Endometrial microvascular endothelial cells (primary cell): ENCODE results near the gene NPNT. TPM values are rescaled to one million over a fixed set of nuclear protein-coding genes. Genes with fewer than 3 reads are reported as not detected.

Source experiments
- in situ Hi-C: cut with HindIII; loops from 2 replicates; pipeline ENCODE4 v1.10.0; 2017; ENCODE audit warnings: low sequenced_read_pairs, low pct_unique_long_range_greater_than_20kb; ENCODE audit errors: inconsistent ontology term
- total RNA-seq: library from RNA; depleted of rRNA; stranded (reverse); fragments of >200 nt; gene quantifications from one replicate; pipeline ENCODE4 v1.2.3, GENCODE V29; 2015; ENCODE audit errors: inconsistent ontology term

The NPNT gene
- total RNA-seq, 1 donor from 2014 or later, result not detected

DNA sequence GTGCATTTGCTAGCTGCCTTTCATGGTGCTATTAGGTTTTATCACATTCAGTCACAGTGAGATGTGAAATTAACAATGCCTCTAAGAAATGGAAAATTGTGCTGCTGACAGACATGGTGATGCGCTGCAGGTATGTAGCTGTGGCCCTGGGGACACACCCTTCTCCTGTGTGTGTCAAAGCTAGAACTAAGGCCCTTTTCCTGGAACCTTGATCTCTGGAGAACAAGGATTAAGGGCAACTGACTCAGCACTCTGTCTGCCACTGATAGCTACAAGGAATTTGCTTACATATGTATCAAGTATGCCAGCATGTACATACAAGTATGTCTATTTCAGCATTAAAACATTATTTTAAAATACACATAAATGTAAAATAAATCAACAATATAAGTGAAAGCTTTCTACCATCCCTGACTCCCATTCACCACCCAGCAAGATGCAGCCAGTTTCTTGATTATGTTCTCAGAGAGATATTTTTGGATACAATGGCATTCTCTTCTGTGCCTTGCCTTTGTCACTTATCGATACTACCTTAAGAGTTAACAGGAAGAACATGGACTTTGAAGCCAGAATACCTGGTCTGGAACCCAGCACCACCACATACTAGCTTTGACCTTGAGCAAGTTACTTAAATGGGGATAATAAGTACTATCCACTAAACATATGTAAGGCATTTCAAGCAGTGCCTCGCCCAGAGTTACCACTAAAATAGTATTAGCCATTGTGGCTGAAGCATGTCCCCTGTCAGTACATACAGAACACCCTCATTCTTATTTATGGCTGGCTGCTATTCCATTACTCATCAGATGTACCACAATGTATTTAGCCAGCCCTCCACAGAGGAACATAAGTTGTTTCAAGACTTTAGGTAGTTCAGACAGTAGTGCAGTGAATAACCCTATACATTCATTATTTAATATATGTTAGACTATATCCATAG lies 68.5 kb downstream of the NPNT start:
- in situ Hi-C loops, result no loop called here

DNA sequence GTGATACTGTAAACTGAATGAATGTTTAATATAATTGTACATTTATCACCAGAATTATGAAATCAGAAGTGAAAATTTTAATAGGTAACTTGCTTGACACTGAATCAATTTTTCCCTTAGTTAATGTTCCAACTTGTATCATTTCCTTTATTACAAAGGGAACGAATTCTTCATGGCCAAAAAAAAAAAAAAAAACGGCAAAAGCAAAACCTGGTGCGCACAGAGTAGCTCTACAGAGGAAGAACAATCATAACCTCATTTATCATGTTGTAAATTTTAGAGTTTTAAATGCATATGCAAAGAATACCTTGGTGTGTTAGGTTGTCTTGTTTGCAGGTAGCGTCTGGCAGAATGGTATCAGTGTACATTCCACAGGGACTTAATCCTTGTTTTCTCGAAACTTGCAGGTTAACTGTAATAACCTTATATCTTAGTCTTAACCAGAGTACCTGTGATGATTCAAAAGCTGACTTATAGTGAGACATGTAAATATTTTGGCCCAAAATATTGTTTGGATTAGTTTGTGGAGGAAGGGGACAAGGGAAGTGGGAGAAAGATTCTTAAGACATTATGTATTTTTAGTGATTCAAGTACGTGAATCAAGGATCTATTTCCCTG lies 70.0 kb downstream of the NPNT start:
- in situ Hi-C loops, result no loop called here

DNA sequence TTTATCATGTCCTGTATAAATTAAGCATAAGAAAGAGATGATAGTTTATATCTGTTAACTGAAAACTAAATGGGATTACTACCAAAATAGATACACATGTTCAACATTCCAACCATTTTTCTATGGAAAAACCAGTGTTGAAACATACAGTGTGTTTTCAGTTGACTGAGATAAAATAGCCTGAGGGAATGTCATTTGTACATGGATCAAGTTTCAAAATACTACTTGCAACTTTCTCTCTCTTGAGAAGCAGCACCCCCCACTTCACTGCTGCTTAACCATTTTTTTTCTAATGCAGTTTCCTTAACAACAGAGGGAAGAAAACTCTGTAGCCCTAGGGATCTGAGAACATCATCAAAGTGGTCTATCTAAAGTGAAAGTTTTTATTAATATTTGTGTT lies 70.8 kb downstream of the NPNT start:
- in situ Hi-C loops, result no loop called here

DNA sequence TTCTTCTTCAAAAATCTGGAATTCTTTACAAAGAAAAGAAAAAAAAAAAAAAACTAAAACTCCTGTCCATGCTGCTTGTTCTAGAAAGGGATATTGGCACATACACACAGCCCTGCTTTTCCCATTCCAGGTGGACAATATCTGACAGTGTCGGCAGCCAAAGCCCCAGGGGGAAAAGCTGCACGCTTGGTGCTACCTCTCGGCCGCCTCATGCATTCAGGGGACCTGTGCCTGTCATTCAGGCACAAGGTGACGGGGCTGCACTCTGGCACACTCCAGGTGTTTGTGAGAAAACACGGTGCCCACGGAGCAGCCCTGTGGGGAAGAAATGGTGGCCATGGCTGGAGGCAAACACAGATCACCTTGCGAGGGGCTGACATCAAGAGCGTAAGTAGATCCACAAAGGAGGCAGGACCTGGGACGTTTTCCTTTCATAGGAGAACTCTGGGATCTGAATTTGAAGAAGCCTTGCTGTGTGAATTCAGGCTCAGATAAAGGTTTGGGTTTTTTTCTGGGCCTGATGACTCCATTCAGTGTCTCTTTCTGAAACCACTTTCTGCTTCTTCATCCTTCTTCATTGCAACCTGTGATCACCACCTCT lies 71.9 kb downstream of the NPNT start:
- in situ Hi-C loops, result no loop called here

DNA sequence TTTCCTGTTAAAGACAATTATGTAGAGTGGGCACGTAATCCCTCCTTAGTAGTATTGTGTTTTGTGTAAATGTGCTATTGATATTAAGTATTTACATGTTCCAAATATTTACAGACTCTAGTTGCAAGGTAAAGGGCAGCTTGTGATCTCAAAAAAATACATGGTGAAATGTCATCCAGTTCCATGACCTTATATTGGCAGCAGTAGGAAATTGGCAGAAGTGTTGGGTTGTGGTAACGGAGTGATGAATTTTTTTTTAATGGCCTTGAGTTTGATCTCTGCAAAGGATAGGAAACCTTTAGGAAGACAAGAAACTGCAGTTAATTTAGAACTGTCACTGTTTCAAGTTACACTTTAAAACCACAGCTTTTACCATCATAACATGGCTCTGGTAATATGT lies 74.3 kb downstream of the NPNT start:
- in situ Hi-C loops, result no loop called here

DNA sequence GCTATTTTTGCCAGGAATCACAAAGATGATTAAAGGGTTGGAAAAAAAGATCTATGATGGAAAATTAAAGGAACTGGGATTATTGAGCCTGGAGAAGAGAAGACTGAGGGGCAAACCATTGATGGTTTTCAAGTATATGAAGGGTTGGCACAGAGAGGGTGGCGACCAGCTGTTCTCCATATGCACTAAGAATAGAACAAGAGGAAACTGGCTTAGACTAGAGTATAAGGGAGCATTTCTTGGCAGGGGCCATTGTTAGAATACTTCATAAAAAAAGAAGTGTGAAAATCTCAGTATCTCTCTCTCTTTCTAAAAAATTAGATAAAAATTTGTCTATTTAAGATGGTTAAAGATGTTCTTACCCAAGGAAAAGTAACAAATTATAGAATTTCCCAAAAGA lies 75.1 kb downstream of the NPNT start:
- in situ Hi-C loops, result no loop called here

DNA sequence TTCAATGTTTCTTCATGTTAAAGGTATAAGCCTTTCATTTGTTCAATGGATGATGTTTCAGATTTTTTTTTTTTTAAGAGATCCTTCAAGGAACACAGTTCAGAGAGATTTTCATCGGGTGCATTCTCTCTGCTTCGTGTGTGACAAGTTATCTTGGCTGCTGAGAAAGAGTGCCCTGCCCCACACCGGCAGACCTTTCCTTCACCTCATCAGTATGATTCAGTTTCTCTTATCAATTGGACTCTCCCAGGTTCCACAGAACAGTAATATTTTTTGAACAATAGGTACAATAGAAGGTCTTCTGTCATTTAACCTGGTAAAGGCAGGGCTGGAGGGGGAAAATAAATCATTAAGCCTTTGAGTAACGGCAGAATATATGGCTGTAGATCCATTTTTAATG lies 75.8 kb downstream of the NPNT start:
- in situ Hi-C loops, result no loop called here

DNA sequence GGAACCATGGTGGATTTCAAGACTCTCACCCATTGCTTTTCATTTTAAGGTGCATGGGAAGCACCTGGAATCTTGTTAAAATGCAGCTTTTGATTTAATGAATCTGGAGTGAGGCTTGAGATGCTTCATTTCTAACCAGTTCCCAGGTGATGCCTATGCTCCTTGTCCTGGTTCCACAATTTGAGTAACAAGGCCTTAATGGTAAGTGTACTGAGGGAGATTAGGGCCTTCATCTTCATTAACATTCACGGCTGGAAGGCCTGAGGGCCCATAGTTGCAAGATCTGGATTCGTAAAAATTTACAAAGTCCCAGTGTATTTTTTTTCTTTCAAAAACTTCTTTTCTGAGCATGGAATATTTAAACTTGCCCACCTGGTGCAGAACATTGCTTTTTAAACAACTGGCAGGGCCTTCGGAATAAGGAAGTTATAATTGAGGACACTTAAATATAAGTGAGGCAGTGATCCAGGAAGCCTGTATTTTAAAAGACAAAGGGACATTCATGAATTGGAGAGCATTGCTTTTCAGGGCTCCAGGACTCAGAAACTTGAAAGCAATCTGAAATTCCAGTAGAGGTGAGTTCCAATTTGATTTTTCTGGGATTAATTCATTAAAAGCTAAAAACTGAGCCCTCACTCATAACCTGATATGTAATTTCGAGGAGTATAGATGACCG lies 77.8 kb downstream of the NPNT start:
- in situ Hi-C loops, result no loop called here

DNA sequence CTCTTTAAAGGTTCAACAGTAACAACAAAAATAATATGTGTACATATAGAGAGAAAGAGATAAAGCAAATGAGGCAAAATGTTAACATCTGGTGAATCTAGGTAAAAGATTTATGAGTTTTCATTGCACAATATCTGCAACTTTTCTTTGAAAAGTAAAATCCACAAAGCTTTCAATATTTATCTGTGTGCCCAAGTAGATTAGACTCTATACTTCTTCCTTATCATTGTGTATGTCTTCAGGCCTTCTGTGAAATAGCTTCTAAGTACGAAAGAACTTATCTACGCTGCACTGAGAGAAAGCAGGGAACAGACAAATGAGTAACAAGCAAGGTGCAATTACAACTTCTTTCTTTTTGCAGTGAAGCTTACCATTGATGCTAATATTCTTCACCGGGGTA lies 81.6 kb downstream of the NPNT start:
- in situ Hi-C loops, result no loop called here

DNA sequence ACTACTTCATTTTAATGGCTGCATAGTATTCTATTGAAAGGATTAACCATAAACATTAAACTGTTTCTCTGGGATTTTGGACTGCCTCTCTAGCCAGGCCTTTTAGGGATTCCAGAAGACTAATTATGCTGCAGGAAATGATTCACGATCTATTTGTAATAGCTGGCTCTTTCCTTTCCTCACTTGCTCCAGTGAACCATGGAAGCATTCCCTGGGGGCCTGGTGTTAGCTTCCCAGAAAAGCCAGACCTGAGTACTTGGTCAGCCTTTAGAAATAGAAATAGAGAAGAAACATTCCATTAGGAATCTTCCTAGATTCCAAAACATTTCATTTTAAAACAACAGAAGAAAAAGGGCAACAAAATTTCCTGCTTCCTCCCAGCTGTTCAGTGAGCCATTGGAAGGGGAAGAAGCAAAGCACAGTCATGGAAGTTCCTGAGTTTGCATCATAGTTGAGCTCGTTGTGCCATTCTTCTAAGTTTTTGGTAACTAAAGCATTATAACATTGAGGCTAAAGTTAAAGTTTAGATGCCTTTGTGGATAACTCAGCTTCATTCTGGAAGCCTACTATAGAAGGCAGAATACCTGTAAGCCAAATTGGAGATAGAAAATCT lies 83.5 kb downstream of the NPNT start:
- in situ Hi-C loops, result no loop called here

DNA sequence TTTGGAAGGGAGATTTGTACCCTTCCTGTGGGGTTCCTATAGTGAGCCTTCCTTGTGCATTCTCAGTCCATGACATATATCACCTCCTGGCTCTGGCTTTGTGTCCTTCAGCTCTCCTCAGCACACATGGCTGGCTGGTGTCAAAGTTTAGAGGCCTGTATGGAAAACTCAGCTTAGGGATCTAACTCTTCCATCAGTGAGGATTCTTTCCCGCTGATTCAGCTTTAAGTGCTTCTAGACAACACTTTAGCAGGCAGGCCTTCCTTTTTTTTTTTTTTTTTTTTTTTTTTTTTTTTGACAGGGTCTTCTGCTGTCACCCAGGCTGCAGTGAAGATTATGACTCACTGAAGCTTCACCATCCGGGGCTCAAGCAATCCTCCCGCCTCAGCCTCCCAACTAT lies 84.2 kb downstream of the NPNT start:
- in situ Hi-C loops, result no loop called here

DNA sequence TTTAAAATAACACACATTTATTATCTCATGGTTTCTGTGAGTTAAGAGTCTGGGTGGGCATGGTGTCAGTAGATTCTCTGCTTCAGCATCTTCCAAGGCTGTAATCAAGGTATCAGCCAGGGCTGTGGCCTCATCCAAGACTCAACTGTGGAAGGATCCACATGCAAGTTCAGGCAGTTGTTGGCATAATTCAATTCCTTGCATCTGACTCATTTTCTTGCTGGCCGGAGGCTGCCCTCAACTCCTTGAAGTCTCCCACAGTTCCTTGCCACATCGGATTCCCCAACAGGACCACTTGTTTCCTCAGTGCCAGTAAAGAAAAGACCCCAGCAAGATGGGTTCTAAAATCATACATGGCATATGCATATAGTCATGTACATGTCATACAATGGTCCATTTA lies 93.4 kb downstream of the NPNT start:
- in situ Hi-C loops, result no loop called here

DNA sequence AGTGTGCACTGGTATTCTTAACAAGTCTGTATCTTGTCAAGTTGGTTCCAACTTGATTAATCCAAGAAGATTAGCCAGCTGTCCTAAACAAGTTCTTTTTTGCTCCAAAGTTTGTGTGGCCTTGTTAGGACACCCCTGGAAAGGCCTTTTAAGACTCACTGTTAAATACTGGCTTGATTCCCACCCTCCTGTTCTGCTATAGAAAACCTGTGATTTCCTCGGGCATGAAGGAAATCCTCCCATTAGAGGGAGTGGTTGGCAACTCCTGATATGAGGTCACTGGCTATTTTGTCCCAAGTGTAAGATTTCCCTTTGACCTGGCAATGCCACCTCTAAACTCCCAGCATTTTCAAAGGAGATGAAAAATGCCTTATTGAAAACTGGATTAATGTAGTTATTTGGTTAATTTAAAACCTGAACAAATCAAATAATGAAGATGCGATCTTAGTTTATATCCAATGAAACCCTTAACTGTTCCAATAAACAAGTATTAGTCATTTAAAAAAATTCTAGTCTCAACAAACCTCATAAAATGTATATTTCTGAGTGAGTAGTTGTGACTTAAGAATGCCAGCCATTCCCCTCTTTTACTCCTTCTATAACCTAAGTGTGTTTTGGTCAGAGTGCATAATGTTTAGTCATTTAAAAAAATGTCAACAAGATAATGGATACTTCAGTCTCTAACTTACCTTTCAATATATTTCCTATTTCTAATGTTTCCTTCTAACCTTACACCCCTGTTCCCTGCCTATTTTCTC lies 94.4 kb downstream of the NPNT start:
- in situ Hi-C loops, result no loop called here

DNA sequence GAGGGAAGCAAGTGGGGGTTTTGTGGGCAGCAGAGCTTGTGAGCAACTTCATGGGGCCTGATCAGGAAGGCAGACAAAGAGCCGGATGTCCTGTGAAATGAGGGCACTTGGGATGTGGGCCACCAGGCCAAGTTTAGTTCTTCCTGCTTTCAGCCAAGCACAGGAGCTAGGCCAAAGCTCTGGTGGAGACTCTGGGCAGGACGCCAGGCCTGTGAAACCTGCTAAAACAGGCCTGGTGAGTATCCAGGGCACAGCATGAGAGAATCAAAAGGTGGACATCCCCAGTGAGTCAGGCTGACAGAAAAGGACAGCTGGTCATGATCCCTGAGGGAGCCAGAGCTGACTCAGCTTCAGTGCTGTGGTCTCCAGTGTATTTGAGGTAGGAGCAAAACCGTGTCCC lies 95.7 kb downstream of the NPNT start:
- in situ Hi-C loops, result no loop called here

DNA sequence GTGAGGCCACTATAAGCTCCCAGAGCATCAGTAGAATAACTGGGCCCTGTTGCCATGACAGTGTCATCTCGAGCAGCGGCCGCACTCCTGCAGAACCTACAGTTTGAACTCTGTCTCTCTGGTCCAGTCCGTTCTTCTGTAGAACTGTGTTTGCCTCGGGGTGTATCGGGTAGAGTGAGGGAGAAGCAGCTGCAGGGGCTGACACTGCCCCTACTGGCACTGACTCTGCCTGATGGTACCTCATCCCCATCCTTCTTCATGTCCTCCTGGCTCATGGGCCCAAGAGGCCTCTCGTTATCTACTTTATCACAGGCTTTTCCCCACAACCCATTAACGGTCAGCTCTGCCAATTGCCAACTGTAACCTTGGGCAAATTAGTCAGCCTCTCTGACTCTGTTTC lies 96.5 kb downstream of the NPNT start:
- in situ Hi-C loops, result no loop called here

DNA sequence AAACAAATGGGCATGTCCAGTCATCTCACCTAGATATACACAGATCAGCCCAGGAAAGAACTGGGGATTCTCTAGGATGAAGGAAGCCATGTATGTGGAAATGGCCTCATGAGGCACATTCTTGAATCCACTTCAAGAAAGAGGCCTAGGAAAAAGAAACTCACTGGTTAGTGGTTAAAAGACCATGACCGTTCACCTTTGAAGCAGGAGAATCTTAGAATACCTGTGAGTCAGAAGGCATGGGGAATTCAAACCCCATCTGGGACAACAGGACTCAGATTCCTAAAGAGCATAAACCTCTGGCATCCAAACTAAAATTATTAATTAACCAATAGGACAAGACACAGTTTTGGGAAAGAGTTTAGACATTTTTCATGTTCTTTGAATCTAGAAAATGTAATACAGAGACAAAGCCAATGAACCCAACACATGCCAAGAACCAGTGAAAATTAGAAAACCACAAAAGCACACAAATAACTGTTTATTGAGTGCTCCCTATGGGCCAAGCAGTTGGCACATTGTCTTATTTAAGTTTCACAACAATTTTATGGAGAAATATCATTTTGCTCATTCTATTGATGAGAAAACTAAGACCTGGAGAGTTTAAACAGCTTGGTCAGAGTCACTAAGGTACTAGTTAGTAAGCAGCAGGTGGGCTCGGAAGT lies 97.5 kb downstream of the NPNT start:
- in situ Hi-C loops, result no loop called here

DNA sequence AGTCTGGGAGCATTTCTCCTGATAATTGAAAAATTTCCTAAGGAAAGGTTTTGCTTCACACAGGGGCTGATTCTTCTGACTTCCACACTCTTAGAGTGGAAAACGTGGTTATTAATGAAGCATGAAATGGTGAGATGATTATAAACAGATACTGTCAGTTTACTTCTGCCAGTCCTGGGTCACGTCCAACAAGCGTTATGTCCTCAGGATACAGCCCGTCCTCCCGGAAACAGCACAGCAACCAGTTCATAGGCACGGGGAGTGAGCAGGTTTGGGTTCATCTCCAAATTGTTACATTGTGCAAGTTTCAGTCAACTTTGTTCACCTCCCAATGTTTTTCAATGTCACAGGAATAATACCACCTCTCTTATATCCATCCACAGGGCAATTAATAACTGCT lies 98.8 kb downstream of the NPNT start:
- in situ Hi-C loops, result no loop called here

DNA sequence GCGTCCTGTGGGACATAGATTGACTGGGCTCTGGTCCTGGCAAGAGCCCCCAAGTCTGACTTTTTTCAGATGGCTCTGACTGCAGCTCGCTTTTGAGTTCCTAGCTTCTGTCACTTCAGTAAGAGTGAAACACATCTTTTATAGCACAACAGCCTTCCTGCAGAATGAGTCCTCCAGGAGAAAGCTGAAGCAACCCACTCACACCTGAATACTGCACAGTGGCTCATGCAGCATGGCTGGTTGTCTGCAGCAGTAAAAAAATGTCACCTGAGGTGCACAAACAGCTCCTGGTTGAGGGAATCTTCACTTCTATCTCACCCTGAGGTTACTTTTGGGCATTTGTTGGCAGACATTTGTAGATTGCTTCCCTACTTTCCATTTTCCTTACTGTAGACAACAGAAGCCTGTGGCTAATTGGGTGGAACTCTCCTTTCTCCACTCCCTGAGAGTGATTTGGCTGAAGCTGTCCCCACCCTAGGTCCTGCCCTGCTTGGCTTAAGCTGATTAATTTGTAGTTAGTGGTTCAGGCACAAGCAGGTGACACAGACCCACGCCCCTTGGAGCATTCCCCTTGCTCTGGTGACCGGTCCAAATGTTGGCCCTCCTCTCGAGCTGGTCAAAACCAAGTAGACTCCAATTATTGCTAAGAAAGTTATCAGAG lies 99.7 kb downstream of the NPNT start:
- in situ Hi-C loops, result no loop called here
